A549 (cell line): ENCODE measurements around the gene TSPEAR.

ENCODE experiments used
- ATOH8 ChIP-seq: fragments of 250-450 bp; sonication (Bioruptor Pico); IDR thresholded peaks from 2 replicates; pipeline ENCODE4 v1.5.0; 2020; ENCODE audit warnings: low read depth, mild to moderate bottlenecking, moderate library complexity
- CEBPB ChIP-seq, 2 experiments: fragments of >200 bp in 1 of 2; sonication (Bioruptor Twin) in 1 of 2; formaldehyde crosslinking in 1 of 2; IDR thresholded peaks; 2 replicates each; pipeline ENCODE4 v1.6.1; 2012 to 2016
- FOSB ChIP-seq: fragments of 250-450 bp; sonication (Bioruptor Pico); IDR thresholded peaks from 2 replicates; pipeline ENCODE4 v1.5.0; 2020; ENCODE audit warnings: mild to moderate bottlenecking, moderate library complexity
- JUN ChIP-seq, 2 experiments: fragments of >200 bp; sonication (Bioruptor Twin); formaldehyde crosslinking; IDR thresholded peaks; 2 replicates in 1 of 2; 3 replicates in 1 of 2; pipeline ENCODE4 v1.6.1; 2016 to 2017
- POLR2A ChIP-seq: IDR thresholded peaks from 2 replicates; pipeline ENCODE4 v1.6.1; 2012; ENCODE audit warnings: mild to moderate bottlenecking, low read length
- POLR2AphosphoS2 ChIP-seq: conservative IDR thresholded peaks from 2 replicates; pipeline ENCODE4 v1.6.1; 2012; ENCODE audit warnings: low read length, improper control_type of control experiment, inconsistent platforms
- REST ChIP-seq: fragments of 200-600 bp; sonication (generic); IDR thresholded peaks from 2 replicates; pipeline ENCODE4 v1.6.1; 2016; ENCODE audit warnings: antibody characterized with exemption, mild to moderate bottlenecking, moderate library complexity
- RFX5 ChIP-seq: fragments of 450-650 bp; IDR thresholded peaks from 2 replicates; pipeline ENCODE4 v1.7.1; 2014; ENCODE audit warnings: antibody characterized with exemption, mild to moderate bottlenecking, moderate library complexity
- SREBF2 ChIP-seq: fragments of 450-650 bp; IDR thresholded peaks from 2 replicates; pipeline ENCODE4 v1.6.1; 2014; ENCODE audit warnings: mild to moderate bottlenecking, moderate library complexity
- ZC3H11A ChIP-seq: fragments of 450-650 bp; IDR thresholded peaks from 2 replicates; pipeline ENCODE4 v1.6.1; 2014; ENCODE audit warnings: antibody characterized with exemption, mild to moderate bottlenecking
- TF ChIP-seq, protein P1 (sequence below): fragments of 450-650 bp; IDR thresholded peaks from 2 replicates; pipeline ENCODE4 v1.6.1; 2014; ENCODE audit warnings: antibody characterized with exemption
- TF ChIP-seq, protein P2 (sequence below): fragments of >200 bp; sonication (Bioruptor Twin); formaldehyde crosslinking; IDR thresholded peaks from 3 replicates; pipeline ENCODE4 v1.5.1; 2016

GRCh38 chr21:44527156-44527982 lies 184.0 kb downstream of the TSPEAR start:
- TF ChIP-seq POLR2A (no peak), POLR2AphosphoS2 (no peak), SREBF2 (no peak), RFX5 (no peak), REST (no peak), CEBPB (IDR thresholded peaks at IDR 0.05) (no peak), ATOH8 (CRISPR knock-in tag) (no peak), JUN (IDR thresholded peaks at IDR 0.05) (no peak), ZC3H11A (no peak), FOSB (CRISPR knock-in tag) (no peak)
- TF ChIP-seq, protein P1, sequence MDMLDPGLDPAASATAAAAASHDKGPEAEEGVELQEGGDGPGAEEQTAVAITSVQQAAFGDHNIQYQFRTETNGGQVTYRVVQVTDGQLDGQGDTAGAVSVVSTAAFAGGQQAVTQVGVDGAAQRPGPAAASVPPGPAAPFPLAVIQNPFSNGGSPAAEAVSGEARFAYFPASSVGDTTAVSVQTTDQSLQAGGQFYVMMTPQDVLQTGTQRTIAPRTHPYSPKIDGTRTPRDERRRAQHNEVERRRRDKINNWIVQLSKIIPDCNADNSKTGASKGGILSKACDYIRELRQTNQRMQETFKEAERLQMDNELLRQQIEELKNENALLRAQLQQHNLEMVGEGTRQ = no peak
- TF ChIP-seq, protein P2, sequence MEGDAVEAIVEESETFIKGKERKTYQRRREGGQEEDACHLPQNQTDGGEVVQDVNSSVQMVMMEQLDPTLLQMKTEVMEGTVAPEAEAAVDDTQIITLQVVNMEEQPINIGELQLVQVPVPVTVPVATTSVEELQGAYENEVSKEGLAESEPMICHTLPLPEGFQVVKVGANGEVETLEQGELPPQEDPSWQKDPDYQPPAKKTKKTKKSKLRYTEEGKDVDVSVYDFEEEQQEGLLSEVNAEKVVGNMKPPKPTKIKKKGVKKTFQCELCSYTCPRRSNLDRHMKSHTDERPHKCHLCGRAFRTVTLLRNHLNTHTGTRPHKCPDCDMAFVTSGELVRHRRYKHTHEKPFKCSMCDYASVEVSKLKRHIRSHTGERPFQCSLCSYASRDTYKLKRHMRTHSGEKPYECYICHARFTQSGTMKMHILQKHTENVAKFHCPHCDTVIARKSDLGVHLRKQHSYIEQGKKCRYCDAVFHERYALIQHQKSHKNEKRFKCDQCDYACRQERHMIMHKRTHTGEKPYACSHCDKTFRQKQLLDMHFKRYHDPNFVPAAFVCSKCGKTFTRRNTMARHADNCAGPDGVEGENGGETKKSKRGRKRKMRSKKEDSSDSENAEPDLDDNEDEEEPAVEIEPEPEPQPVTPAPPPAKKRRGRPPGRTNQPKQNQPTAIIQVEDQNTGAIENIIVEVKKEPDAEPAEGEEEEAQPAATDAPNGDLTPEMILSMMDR = no peak
